ENCODE measurements around the gene SNRNP27.
"Not testable (repeated sequence)": the region's sequence is repeated elsewhere in the genome, so short reads cannot be mapped to it uniquely, and the experiment has no call there.

Gene SNRNP27

DNA sequence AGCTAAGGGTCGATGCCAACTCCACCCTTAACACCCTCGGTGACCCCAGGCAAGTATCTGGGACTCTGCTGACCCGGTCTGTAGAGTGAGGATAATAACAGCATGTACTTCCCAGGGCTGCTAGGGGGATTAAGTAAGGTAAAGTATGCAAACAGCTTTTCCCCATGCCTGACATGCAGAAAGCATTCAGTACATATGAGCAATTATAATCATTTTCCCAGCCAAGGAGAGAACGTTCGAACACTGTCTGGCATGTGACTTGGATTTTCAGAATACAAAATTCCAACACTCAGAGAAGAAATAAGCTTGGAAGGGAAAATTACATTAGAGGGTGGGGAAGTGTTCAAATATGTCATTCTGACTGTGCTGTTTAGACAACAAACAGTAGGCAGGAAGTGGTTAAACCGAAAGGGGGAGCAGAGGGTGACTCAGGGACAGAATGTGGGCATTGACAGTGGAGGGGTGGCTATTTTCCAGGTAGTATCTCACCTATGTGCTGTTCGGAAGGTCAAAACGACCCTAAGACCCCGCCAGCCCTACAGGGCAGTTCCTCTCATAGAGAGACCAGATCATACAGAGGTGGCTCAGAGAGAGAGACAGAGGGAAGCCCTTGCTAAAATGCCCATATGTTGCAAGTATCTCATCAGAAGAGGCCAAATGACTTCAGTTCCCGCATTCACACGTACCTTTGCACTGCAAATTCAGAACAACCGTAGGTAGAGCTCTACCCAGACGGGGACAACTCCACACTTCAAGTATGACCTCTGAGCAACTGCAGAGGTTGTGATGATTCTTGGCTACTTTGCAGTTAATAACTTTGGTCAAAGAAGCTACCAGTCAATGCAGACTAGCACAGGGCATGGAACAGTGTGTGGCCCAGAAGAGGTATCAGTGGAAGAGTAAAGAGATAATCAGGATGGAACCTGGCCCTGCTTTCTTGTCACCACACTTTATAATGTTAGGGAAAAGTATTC lies 52.9 kb downstream of the SNRNP27 start:
- no peak for DNase-seq (ENCODE audit: low read depth, low spot score)

DNA sequence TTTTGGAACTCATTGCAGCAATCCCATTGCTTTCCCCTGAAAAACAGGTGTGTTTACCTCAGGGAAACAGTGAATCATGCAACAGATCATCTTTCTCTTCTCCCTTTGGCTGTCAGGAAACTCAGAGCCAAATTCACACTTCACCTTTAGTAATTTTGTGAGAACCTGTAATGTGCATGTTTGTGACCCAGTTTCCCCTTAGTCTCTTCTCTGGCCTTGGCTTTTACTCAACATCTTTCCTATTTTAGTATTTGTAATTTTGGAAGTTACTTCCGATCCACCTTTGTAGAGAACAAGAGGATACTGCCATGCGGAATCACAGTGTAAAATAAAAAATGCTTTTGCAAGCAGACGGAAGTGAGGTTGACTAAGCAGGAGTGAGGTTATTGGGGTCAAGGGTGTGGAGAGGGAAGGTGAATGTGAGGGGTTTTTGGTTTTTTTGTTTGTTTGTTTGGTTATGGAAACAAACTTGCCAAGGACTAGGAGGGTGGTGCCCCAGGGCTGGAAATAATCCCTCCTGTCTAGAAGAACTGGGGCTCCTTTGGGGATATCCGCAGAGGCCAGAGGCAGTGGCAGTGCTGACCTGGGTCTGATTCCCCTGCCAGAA lies 53.7 kb downstream of the SNRNP27 start:
- DNase-seq (ENCODE audit: low read depth, low spot score), result no peak

- no peak for DNase-seq (ENCODE audit: low read depth, low spot score)
Measured at GRCh38 chr2:69948032-69948962, 54.5 kb downstream of the SNRNP27 start.

GRCh38 chr2:69948963-69949645 lies 55.3 kb downstream of the SNRNP27 start:
- DNase-seq (ENCODE audit: low read depth, low spot score), result no peak

- no peak for DNase-seq (ENCODE audit: low read depth, low spot score)
Measured at GRCh38 chr2:69950241-69950640, 56.5 kb downstream of the SNRNP27 start.

DNA sequence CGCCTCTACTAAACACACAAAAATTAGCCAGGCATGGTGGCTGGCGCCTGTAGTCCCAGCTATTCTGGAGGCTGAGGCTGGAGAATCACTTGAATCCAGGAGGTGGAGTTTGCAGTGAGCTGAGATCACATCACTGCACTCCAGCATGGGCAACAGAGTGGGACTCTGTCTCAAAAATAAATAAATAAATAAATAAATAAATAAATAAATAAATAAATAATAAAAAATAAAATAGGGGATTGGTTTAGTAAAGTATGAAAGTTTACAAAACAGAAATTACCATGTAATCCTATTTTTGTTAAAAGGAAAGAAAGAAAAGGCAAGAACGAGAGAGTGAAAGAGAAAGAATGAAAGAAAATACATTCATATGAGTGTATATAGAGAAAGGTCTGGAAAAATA lies 56.9 kb downstream of the SNRNP27 start:
- not testable (repeated sequence) for DNase-seq (ENCODE audit: low read depth, low spot score)

GRCh38 chr2:69952336-69953115 lies 58.8 kb downstream of the SNRNP27 start:
- no peak for DNase-seq (ENCODE audit: low read depth, low spot score)

GRCh38 chr2:69954084-69954483 lies 60.3 kb downstream of the SNRNP27 start:
- DNase-seq (ENCODE audit: low read depth, low spot score), result no peak
